ENCODE measurements around the gene MAD2L1BP.

MAD2L1BP gene

GRCh38 chr6:43683708-43684455 is 48.2 kb downstream of the MAD2L1BP start:
- DNase-seq (ENCODE audit: low read depth) = no peak

DNA sequence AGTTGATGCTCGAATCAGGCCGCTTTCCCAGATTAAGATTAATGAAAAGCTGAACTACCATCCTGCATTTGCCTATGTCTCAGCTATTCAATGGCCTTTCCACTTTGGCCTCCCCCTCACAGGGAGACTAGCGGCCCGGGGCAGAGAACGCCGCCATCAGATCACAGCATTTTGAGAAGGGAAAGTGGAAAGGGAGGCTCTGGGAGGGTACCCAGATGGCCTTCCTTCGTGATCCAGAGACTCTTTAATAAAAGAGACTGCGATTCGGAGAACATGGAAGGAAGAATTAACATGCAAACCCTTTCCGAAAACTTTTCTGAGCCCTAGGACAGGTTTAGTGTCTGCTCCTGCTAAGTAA is 51.4 kb downstream of the MAD2L1BP start:
- DNase-seq (ENCODE audit: low read depth) = no peak

- peak; percentile 82 for DNase-seq (ENCODE audit: low read depth)
Observed at GRCh38 chr6:43687437-43688347, 52.1 kb downstream of the MAD2L1BP start, which contains the start of gene MRPS18A. Gene MRPS18A, minus strand, starts transcription at chr6:43687791. Its CDS starts 12 bp downstream, at chr6:43687779.

GRCh38 chr6:43689421-43689820 is 53.8 kb downstream of the MAD2L1BP start:
- DNase-seq (ENCODE audit: low read depth) = no peak

Data from iris pigment epithelial cell (primary cell).